Measurements from ENCODE around the gene SF3B5. TPM values are rescaled to one million over a fixed set of nuclear protein-coding genes. Genes with fewer than 3 reads are reported as not detected.

Gene SF3B5
- total RNA-seq, 1 donor from 2014 or later: 112 TPM

DNA sequence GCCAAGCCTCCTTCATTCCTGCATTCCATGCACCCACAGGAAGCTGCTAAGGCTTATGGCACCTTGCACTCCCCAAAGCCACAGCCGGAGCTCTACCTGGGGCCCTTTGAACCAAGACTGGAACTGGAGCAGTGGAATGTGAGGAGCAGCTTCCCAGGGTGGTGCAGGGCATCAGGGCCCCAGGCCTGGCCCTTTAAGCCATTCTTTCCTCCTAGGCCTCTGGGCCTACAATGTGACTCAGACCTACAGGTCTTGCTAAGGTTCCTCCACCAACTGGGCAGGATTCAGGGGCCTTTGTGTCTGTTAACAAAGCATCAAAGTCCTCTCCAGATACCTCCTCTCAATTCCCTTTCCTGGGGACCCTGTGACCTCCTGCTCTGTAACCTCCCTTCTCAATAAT is 36.2 kb downstream of the SF3B5 start:
- H3K4me1 ChIP-seq: peaks cover 8% of the 10 kb centered on the region
- no peak overlapping the region for H3K27ac ChIP-seq
- no peak overlapping the region for H3K4me3 ChIP-seq
- TF ChIP-seq, protein P1, sequence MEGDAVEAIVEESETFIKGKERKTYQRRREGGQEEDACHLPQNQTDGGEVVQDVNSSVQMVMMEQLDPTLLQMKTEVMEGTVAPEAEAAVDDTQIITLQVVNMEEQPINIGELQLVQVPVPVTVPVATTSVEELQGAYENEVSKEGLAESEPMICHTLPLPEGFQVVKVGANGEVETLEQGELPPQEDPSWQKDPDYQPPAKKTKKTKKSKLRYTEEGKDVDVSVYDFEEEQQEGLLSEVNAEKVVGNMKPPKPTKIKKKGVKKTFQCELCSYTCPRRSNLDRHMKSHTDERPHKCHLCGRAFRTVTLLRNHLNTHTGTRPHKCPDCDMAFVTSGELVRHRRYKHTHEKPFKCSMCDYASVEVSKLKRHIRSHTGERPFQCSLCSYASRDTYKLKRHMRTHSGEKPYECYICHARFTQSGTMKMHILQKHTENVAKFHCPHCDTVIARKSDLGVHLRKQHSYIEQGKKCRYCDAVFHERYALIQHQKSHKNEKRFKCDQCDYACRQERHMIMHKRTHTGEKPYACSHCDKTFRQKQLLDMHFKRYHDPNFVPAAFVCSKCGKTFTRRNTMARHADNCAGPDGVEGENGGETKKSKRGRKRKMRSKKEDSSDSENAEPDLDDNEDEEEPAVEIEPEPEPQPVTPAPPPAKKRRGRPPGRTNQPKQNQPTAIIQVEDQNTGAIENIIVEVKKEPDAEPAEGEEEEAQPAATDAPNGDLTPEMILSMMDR (IDR thresholded peaks at IDR 0.05): no peak
- no peaks in the 10 kb centered on the region for H3K36me3 ChIP-seq
- H3K27me3 ChIP-seq (ENCODE audit: low read depth): no peaks in the 10 kb centered on the region
- no peak for ATAC-seq
- intact Hi-C loops (cut with DNase I): no loop called here
- DNase-seq: no peak
- no peaks in the 10 kb centered on the region for H3K9me3 ChIP-seq

DNA sequence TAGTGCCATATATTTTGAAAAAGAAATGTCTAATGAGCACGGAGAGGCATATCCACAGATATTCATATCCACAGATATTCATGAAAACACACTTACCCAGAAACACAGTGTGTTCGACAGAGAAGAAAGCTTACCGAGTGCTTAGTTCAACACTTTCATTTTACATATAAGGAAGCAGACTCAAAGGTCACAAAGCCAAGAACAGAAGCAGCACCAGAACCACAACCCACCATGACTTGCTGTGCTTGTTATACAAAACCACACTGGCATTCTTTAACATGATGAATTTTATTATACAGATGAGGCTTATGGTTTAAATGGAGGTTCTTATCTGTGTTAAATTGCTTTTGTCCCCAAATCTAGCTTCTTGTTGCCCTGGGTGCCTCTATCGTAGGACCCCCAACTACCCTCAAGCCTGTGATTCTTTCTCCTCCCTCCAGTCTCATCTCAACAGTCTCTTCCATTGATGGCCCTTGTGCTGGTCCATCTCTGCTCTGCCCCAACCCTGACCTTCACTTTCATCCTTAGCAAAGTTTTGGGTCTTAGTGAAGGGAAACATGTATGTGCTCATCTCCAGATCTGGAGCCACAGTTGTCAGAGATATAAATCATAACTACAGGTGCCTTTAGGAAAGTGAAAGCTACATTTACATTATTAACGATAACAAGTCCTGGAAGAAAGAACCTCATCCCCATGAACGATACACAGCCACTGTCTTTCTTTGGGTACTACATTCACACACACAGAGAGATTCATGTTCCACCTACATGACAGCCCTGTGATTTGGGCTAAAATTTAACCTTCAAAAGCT is 40.0 kb downstream of the SF3B5 start:
- no peaks in the 10 kb centered on the region for H3K36me3 ChIP-seq
- H3K9me3 ChIP-seq: no peaks in the 10 kb centered on the region
- ATAC-seq (peak; percentile 57 to 75), DNase-seq (no peak)
- TF ChIP-seq, protein P1 (IDR thresholded peaks at IDR 0.05): no peak
- intact Hi-C loops (cut with DNase I): no loop called here
- no peaks in the 10 kb centered on the region for H3K27me3 ChIP-seq (ENCODE audit: low read depth)
- H3K4me3 ChIP-seq: peak overlapping the region; percentile 14
- H3K4me1 ChIP-seq: no peaks in the 10 kb centered on the region
- H3K27ac ChIP-seq: peak overlapping the region; percentile 1

DNA sequence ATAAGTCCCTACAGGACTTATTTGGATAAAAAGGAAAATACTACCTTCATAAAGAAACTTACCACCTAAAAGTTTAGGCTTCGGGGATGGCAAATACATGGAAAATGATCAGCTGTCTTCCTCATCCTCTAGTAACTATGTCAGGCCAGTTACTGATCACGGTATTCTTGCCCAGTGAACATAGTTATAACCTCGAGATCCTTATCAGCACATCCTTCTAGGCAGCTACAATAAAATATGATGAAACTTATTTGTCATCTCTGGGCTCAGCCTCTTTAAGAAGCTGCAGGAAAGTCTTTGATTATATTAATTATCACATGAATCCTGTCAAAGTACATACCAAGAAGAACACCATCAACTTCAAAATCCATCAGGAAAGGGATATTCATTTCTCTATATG is 41.8 kb downstream of the SF3B5 start:
- no peak for DNase-seq
- TF ChIP-seq, protein P1 (IDR thresholded peaks at IDR 0.05): no peak
- Histone ChIP-seq H3K27ac (no peak overlapping the region), H3K4me3 (no peak overlapping the region), H3K36me3 (no peaks in the 10 kb centered on the region), H3K4me1 (no peaks in the 10 kb centered on the region), H3K27me3 (ENCODE audit: low read depth) (no peaks in the 10 kb centered on the region), H3K9me3 (no peaks in the 10 kb centered on the region)
- intact Hi-C loops (cut with DNase I): no loop called here
- no peak for ATAC-seq

DNA sequence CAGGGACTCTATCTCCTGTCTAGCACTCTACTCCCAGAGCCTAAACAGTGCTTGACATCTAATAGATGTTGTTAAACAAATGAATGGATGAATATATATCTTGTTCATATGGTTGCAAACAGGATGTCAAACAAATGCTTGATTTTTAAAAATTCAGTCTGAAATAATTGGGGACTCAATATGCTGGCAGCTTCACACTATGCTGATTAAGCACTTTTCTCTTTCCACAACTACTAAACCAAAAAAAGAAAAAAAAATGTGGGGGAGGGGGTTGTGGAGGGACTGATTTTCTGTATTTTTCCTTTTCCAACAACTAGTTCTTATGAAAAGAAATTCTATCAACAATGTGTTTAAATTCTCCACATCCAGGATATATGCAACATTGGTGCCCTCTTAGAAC is 42.9 kb downstream of the SF3B5 start:
- Histone ChIP-seq H3K27me3 (ENCODE audit: low read depth) (no peaks in the 10 kb centered on the region), H3K36me3 (no peaks in the 10 kb centered on the region), H3K4me1 (no peaks in the 10 kb centered on the region), H3K9me3 (no peaks in the 10 kb centered on the region), H3K4me3 (no peak overlapping the region), H3K27ac (no peak overlapping the region)
- DNase-seq: no peak
- intact Hi-C loops (cut with DNase I): no loop called here
- TF ChIP-seq, protein P1 (IDR thresholded peaks at IDR 0.05): no peak
- no peak for ATAC-seq

DNA sequence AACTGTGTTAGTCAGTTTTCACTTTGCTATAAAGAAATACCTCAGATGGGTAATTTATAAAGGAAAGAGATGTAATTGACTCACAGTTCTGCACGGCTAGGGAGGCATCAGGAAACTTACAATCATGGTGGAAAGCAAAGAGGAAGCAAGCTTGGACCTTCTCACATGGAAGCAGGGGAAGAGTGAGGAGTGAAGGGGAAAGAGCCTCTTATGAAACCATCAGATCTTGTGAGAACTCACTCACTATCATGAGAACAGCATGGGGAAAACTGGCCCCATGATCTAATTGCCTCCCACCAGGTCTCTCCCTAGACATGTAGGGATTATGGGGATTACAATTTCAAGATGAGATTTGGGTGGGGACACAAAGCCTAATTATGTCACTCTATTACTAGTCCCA is 46.0 kb downstream of the SF3B5 start:
- Histone ChIP-seq H3K4me3 (no peak overlapping the region), H3K9me3 (no peaks in the 10 kb centered on the region), H3K27ac (no peak overlapping the region), H3K27me3 (ENCODE audit: low read depth) (no peaks in the 10 kb centered on the region), H3K36me3 (no peaks in the 10 kb centered on the region), H3K4me1 (no peaks in the 10 kb centered on the region)
- DNase-seq (no peak), ATAC-seq (no peak)
- TF ChIP-seq, protein P1 (IDR thresholded peaks at IDR 0.05): no peak
- intact Hi-C loops (cut with DNase I): no loop called here
